K562 (cell line): Measurements from ENCODE around the gene BPIFB2. TPM values are rescaled to one million over a fixed set of nuclear protein-coding genes. Genes with fewer than 3 reads are reported as not detected.

Source experiments
- ATAC-seq: fragments of 200-7000 bp; cut with Tn5 transposase; 3 replicates; pipeline ENCODE4 v1.9.1; 2020; ENCODE audit warnings: moderate library complexity
- BruUV-seq: library from RNA; stranded (reverse); fragments of 400-500 nt; replicated peaks from 2 replicates; lab custom pipeline; 2021; lab: Mats Ljungman, UMichigan
- CTCF ChIA-PET: fragments of 300-600 bp; formaldehyde crosslinking; extraction: SDS; loops from one replicate; lab custom pipeline; 2021; ENCODE audit warnings: low intra/inter-chr PET ratio; lab: Yijun Ruan, JAX
- POLR2A ChIA-PET: fragments of 300-600, 350-650 bp; sonication (Branson Sonifier 250); formaldehyde crosslinking; extraction: SDS; loops from one replicate; lab custom pipeline; 2021; ENCODE audit warnings: antibody characterized with exemption, inconsistent platforms; lab: Yijun Ruan, JAX
- DNase-seq, 4 experiments: peaks; one replicate each; pipeline versions ENCODE4 v3.0.0 to v3.0.0-alpha.2; 2011 to 2018; ENCODE audit warnings: low spot score in 3 of 4, mixed read lengths in 3 of 4; ENCODE audit errors: extremely low read depth in 1 of 4
- FAIRE-seq: peaks from 2 replicates; lab custom pipeline; 2011; peaks lifted over from hg19 to GRCh38; lab: Jason Lieb, UNC
- H2AFZ ChIP-seq: 2 replicates; pipeline ENCODE4 v1.6.0; 2011; ENCODE audit warnings: low read depth, low read length, control low read depth, inconsistent platforms
- H3K27ac ChIP-seq: fragments of 200-600 bp; 3 replicates; pipeline ENCODE4 v1.8.0; 2011; ENCODE audit warnings: low read depth, mild to moderate bottlenecking, control low read depth, inconsistent platforms, low read length, moderate library complexity, mixed read lengths; ENCODE audit errors: extremely low read depth
- H3K27me3 ChIP-seq, 2 experiments: fragments of 300-600 bp in 1 of 2; 2 replicates in 1 of 2; 3 replicates in 1 of 2; pipeline versions ENCODE4 v1.6.0 to v1.8.0; 2011; ENCODE audit warnings: inconsistent platforms in 2 of 2, low read length in 2 of 2, mild to moderate bottlenecking in 1 of 2, mixed read lengths in 1 of 2, moderate library complexity in 1 of 2; ENCODE audit not compliant: control insufficient read depth in 2 of 2, insufficient read depth in 2 of 2
- H3K36me3 ChIP-seq: fragments of 300-600 bp; 3 replicates; pipeline ENCODE4 v1.8.0; 2011; ENCODE audit warnings: mild to moderate bottlenecking, low read length, inconsistent platforms; ENCODE audit not compliant: control insufficient read depth, insufficient read depth
- H3K4me1 ChIP-seq, 2 experiments: fragments of 200-600 bp in 1 of 2; replicated peaks in 1 of 2; 2 replicates in 1 of 2; 3 replicates in 1 of 2; pipeline versions ENCODE4 v1.5.1 to v1.8.0; 2011; ENCODE audit warnings: inconsistent platforms in 2 of 2, low read length in 2 of 2, mild to moderate bottlenecking in 1 of 2, mixed read lengths in 1 of 2, moderate library complexity in 1 of 2; ENCODE audit not compliant: control insufficient read depth in 2 of 2, insufficient read depth in 2 of 2
- H3K4me2 ChIP-seq: 2 replicates; pipeline ENCODE4 v1.6.1; 2011; ENCODE audit warnings: low read length, control low read depth, inconsistent platforms, mixed read lengths; ENCODE audit not compliant: insufficient read depth
- H3K4me3 ChIP-seq: fragments of 200-600 bp; sonication (generic), shearing (Covaris generic); 2 replicates; pipeline ENCODE4 v1.5.1; 2016; ENCODE audit warnings: control low read depth, inconsistent platforms
- H3K79me2 ChIP-seq: fragments of 200-600 bp; 3 replicates; pipeline ENCODE4 v1.8.0; 2011; ENCODE audit warnings: low read length, inconsistent platforms; ENCODE audit not compliant: control insufficient read depth, insufficient read depth
- H3K9ac ChIP-seq, 2 experiments: 2 replicates each; pipeline versions ENCODE4 v1.6.0 to v1.6.1; 2011; ENCODE audit warnings: low read depth in 2 of 2, low read length in 2 of 2, control low read depth in 1 of 2, inconsistent platforms in 1 of 2, mild to moderate bottlenecking in 1 of 2, mixed read lengths in 1 of 2; ENCODE audit not compliant: insufficient read depth in 1 of 2
- H3K9me1 ChIP-seq: one replicate; pipeline ENCODE4 v1.6.0; 2011; ENCODE audit warnings: inconsistent platforms, mild to moderate bottlenecking, low read length, moderate library complexity; ENCODE audit not compliant: control insufficient read depth, insufficient read depth
- H3K9me3 ChIP-seq: replicated peaks from 2 replicates; pipeline ENCODE4 v1.5.1; 2011; ENCODE audit warnings: low read depth, low read length, inconsistent platforms; ENCODE audit not compliant: control insufficient read depth, insufficient read depth
- H4K20me1 ChIP-seq: replicated peaks from 2 replicates; pipeline ENCODE4 v1.6.1; 2011; ENCODE audit warnings: low read length, inconsistent platforms, mixed read lengths; ENCODE audit not compliant: control insufficient read depth, insufficient read depth
- CEBPG ChIP-seq, 3 experiments: fragments of 200-800 bp in 1 of 3; sonication (Bioruptor generic) in 1 of 3; sonication (generic) in 1 of 3; formaldehyde crosslinking in 1 of 3; IDR thresholded peaks in 2 of 3; conservative IDR thresholded peaks in 1 of 3; 2 replicates each; pipeline versions ENCODE4 v1.6.1 to v1.8.0; 2016 to 2022; ENCODE audit warnings: missing compliant biosample characterization in 2 of 3, missing genetic modification characterization in 2 of 3, mild to moderate bottlenecking in 1 of 3, missing genetic modification reagents in 1 of 3
- CHD1 ChIP-seq: fragments of 200-600 bp; sonication (generic); IDR thresholded peaks from one replicate; pipeline ENCODE4 v1.6.1; 2012; ENCODE audit warnings: mild to moderate bottlenecking, moderate library complexity, low read length, inconsistent platforms
- ZKSCAN1 ChIP-seq: fragments of 150-350 bp; IDR thresholded peaks from 2 replicates; pipeline ENCODE4 v1.6.1; 2016; ENCODE audit warnings: low read depth, low read length
- ZNF165 ChIP-seq: fragments of 250-450 bp; sonication (Bioruptor Pico); IDR thresholded peaks from 2 replicates; pipeline ENCODE4 v1.4.0; 2020; ENCODE audit warnings: borderline replicate concordance
- WGBS: fragments of 100-300 bp; shearing (Covaris generic); methylation state at CpG from one replicate; pipeline ENCODE4 v1.1.6; 2016; ENCODE audit warnings: low coverage, mixed read lengths; ENCODE audit not compliant: insufficient coverage; ENCODE audit errors: missing lambda C conversion rate; 5-methylcytosine and 5-hydroxymethylcytosine counted together
- in situ Hi-C: fragments of 300-500 bp; cut with MboI; formaldehyde crosslinking; loops from 4 replicates; pipeline ENCODE4 v1.15.0; 2018; ENCODE audit warnings: inconsistent platforms, mixed read lengths
- intact Hi-C: fragments of 100-400 bp; cut with micrococcal nuclease; formaldehyde crosslinking; loops from 2 replicates; pipeline ENCODE4 v1.14.2; 2022
- polyA plus RNA-seq, 8 experiments: library from polyadenylated mRNA; depleted of rRNA in 4 of 8; stranded (reverse) in 5 of 8; unstranded in 3 of 8; fragments of >200 nt; fragmentation: Nextera tagmentation in 2 of 8; fragmentation: Illumina TruSeq in 1 of 8; extraction: Ambion mirVana in 2 of 8; extraction: Trizol in 1 of 8; gene quantifications; 2 replicates each; pipeline versions ENCODE4 v1.2.1 to v1.2.3, GENCODE V29; 2011 to 2014; ENCODE audit warnings: inconsistent platforms in 1 of 8, missing spikeins in 1 of 8
- total RNA-seq, 7 experiments: library from RNA; depleted of rRNA in 6 of 7; stranded (reverse); fragments of >200 nt in 6 of 7; fragmentation: Illumina TruSeq in 2 of 7; extraction: Trizol in 2 of 7; gene quantifications; 2 replicates each; pipeline versions ENCODE4 v1.2.1 to v1.2.3, GENCODE V29; 2011 to 2021; ENCODE audit warnings: low replicate concordance in 1 of 7
- TF ChIP-seq, protein P1 (sequence below): fragments of 250-450 bp; sonication (Bioruptor Pico); IDR thresholded peaks from 2 replicates; pipeline ENCODE4 v1.8.0; 2021; ENCODE audit warnings: moderate library complexity, mild to moderate bottlenecking, inconsistent platforms
- TF ChIP-seq, protein P2 (sequence below): fragments of 250-450 bp; sonication (Bioruptor Pico); IDR thresholded peaks from 2 replicates; pipeline ENCODE4 v1.8.0; 2022; ENCODE audit warnings: moderate library complexity, mild to moderate bottlenecking, inconsistent platforms
- TF ChIP-seq, protein P3 (sequence below): fragments of 250-450 bp; sonication (Bioruptor Pico); IDR thresholded peaks from 2 replicates; pipeline ENCODE4 v1.5.1; 2021; ENCODE audit warnings: mild to moderate bottlenecking

BPIFB2 gene
- total and polyA plus RNA-seq, 9 of the 15 experiments (the other 6 are each of a cell fraction or from before 2014, with no cell fraction given): not detected

DNA sequence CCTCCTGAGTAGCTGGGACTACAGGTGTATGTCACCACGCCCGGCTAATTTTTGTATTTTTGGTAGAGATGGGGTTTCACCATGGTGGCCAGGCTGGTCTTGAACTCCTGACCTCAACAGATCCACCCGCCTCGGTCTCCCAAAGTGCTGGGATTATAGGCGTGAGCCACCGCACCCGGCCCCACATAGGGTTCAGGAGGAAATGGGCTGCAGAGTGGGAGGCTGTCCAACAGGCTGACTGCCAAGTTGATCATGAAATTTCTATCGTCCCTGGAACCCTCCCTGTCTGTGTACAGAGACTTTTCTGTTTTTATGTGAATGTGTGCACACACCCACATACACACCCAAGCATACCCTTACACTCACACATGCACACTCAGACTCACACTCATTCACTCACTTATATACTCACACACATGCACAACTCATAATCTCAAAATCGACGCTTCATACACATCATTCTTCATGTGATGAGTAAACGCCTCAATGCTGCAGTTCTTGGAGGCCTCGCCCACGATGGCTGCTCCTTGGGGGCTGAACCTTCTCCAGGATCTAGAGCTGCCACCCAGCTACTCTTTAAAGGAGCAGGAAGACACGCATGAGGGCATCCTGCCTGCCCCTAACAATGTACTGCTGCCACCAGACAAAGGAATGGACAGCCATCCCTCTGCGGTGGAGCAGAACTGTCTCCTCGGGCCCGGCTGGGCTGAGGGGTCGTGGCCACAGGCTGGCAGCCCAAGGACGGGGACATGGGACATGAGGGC, 38.8 kb upstream of the BPIFB2 start:
- H3K27me3 ChIP-seq: peaks cover 25 to 62% of the 10 kb centered on the region in 2 experiments
- TF ChIP-seq, protein P1, sequence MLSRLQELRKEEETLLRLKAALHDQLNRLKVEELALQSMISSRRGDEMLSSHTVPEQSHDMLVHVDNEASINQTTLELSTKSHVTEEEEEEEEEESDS (CRISPR knock-in tag): no peak
- TF ChIP-seq, protein P2, sequence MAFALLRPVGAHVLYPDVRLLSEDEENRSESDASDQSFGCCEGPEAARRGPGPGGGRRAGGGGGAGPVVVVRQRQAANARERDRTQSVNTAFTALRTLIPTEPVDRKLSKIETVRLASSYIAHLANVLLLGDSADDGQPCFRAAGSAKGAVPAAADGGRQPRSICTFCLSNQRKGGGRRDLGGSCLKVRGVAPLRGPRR (CRISPR knock-in tag): no peak
- TF ChIP-seq ZNF165 (CRISPR knock-in tag) (no peak), ZKSCAN1 (no peak), CHD1 (no peak), CEBPG (CRISPR knock-in tag; IDR thresholded peaks at IDR 0.05) (no peak), CEBPG (tag; conservative IDR thresholded peaks at IDR 0.05 in 1 of 2, IDR thresholded peaks at IDR 0.05 in 1 of 2) (no peak)
- TF ChIP-seq, protein P3, sequence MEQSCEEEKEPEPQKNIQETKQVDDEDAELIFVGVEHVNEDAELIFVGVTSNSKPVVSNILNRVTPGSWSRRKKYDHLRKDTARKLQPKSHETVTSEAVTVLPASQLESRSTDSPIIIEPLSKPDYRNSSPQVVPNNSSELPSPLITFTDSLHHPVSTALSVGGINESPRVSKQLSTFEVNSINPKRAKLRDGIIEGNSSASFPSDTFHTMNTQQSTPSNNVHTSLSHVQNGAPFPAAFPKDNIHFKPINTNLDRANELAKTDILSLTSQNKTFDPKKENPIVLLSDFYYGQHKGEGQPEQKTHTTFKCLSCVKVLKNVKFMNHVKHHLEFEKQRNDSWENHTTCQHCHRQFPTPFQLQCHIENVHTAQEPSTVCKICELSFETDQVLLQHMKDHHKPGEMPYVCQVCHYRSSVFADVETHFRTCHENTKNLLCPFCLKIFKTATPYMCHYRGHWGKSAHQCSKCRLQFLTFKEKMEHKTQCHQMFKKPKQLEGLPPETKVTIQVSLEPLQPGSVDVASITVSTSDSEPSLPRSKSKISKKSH (CRISPR knock-in tag): no peak
- FAIRE-seq (no peak), DNase-seq (no peak), ATAC-seq (no peak)
- intact Hi-C loops (no loop called here), in situ Hi-C loops (no loop called here)
- no peaks in the 10 kb centered on the region; the same call in 1 of the 2 replicates for H4K20me1 ChIP-seq
- ChIA-PET CTCF (no interaction called here), POLR2A (no interaction called here)
- peak overlapping the region in 1 of 2 experiments; percentile 4; a peak in 1 of 4 replicates for H3K9ac ChIP-seq
- H3K9me1 ChIP-seq: no peaks in the 10 kb centered on the region
- H3K4me2 ChIP-seq: no peak overlapping the region
- no TSS peak for BruUV-seq
- no peak overlapping the region for H3K4me3 ChIP-seq
- no peak overlapping the region for H2AFZ ChIP-seq
- no peaks in the 10 kb centered on the region for H3K9me3 ChIP-seq
- 2% methylated on average over 19 of the region's 19 CpGs for WGBS
- no peaks in the 10 kb centered on the region for H3K36me3 ChIP-seq
- H3K4me1 ChIP-seq: peaks cover 5 to 8% of the 10 kb centered on the region in 2 experiments; a peak in 3 of 5 replicates
- no peaks in the 10 kb centered on the region for H3K79me2 ChIP-seq
- H3K27ac ChIP-seq: no peak overlapping the region
